ENCODE data around the gene CCNK.

The CCNK gene

DNA sequence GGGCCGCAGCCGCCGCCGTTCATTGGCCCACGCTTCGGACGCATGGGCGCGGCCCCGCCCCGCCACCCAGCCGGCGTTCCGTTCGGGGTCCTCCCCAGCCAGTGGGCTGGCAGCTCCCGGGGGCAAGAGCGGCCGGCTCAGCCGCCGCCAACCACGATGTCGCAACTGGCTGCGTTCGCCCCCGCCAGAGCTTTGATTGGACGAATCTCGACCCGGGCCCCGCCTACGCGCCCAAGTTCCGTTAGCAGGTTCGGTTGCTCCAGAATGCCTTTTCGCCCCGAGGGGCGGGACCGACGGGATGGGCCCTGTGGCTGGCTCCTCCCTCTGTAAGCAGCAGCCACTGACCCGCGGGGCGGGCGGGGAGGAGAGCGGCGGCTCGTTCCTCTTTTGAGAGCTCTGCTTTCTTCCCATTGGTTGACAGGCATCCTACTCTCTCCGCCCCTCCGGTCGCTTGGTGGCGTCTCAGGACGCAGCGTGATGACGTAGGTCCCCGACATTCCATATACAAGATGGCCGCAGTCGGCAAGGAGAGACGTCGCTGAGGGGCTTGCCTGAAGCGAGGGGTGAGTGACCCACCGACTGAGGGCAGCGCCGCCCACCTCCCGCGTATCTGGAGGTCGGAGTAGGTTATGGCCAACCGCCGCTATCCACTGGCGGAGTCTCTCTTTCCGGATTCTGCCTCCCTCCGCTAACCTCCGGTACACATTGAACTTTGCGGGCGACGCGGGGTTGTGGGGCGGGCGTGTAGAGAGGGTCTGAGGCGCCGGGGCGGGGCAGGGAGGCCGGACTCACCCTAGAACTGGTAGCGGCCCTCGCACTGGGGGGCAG, at the start of gene CCNK:
CCNK (plus strand) TSS at position 493 of the 828 bp plus-strand sequence. CDS start 11,269 bp downstream, outside the sequence.
- H3K4me3 ChIP-seq (ENCODE audit: low read depth, low read length): peak within 1 kb of the TSS; percentile 94
- peak; percentile 100 for DNase-seq (ENCODE audit: low read depth, low spot score)
- TF ChIP-seq CTCF (IDR thresholded peaks at IDR 0.05; ENCODE audit: low read depth, low read length): no peak
- in situ Hi-C loops (cut with HindIII; ENCODE audit: low sequenced_read_pairs): no loop called here

GRCh38 chr14:99431986-99432385, 49.2 kb upstream of the CCNK start:
- no peak for TF ChIP-seq CTCF (IDR thresholded peaks at IDR 0.05; ENCODE audit: low read depth, low read length)
- H3K4me3 ChIP-seq (ENCODE audit: low read depth, low read length): no peak overlapping the region
- in situ Hi-C loops (cut with HindIII; ENCODE audit: low sequenced_read_pairs): no loop called here
- DNase-seq (ENCODE audit: low read depth, low spot score): no peak

DNA sequence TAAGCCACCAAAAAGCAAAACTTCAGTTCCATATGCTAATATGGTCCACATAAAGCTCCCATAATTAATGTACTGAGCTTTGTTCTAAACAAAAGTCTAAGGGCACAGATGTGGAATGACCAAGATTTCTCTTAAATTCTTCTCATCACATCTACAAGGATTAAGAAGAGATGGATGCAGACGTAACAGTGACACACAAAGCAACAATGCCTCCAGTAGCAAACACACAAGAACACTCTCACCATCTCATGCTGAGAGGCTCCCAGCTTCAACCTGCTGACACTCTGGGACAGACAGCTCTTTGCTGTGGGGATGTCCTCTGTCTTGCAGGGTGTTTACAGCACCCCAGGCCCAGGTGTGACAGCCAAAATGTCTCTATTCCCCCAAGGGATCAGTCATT, 48.7 kb upstream of the CCNK start:
- H3K4me3 ChIP-seq (ENCODE audit: low read depth, low read length): no peak overlapping the region
- in situ Hi-C loops (cut with HindIII; ENCODE audit: low sequenced_read_pairs): no loop called here
- TF ChIP-seq CTCF (IDR thresholded peaks at IDR 0.05; ENCODE audit: low read depth, low read length): no peak
- DNase-seq (ENCODE audit: low read depth, low spot score): no peak

DNA sequence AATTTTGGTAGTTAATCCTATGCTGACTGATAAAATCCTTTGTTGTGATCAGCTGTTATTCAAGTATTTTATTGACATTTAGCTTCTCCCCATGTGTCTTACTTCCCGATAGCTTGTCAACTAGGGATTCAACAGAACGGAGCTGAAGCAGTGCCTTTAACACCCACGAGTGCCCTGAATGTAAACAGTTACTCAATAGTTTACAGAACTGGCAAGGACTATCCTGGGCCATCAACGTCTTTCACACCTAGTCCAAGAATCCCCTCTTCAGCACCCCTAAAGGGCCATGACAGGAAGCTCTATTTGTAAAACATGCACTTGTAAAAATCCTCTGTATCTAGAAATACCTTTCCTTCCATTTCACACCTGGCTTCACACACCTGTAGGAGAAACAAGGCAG, 45.9 kb upstream of the CCNK start:
- H3K4me3 ChIP-seq (ENCODE audit: low read depth, low read length): no peak overlapping the region
- in situ Hi-C loops (cut with HindIII; ENCODE audit: low sequenced_read_pairs): no loop called here
- no peak for DNase-seq (ENCODE audit: low read depth, low spot score)
- no peak for TF ChIP-seq CTCF (IDR thresholded peaks at IDR 0.05; ENCODE audit: low read depth, low read length)

DNA sequence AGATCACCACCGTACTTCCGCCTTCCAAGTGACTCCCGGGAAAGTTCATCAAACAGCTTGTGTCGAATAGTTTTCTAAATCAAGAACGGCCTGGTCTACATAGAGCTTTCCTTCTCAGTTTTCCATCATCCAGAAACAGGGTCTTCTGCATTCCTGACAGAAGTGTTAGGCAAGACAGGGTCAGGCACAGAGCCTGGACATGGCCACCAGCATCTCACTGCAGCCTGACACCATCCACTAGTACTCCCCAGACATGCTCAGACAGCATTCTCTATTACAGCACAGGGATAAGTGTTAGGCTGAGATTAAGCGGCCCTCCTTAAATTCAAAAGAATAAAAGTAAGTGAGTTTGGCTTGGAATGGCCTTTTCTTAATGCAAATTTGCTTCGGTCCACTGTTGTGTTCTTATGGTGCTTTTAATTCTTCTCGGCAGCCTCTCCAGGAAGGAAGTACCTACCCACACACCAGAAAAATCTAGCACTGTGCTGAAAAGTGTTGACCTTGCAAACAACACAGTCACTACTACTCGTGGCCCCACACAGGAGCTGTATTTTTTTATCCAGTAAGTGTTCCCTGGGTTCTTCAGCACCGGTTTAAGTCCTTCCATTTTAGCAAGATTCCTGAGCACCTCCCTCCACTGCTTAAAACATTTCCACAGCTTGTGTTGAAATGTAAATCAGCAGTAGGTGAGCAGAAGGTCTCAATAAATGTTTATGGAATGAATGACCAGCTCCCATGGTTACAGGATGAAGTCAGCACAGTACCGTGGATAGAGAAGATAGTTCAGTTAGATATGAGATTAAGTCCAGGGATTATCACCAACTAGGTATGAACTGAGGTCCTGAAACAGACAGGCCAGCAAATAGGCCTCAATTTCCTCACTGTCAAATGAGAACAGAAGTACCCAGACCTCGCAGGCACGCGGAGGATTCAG, 44.7 kb upstream of the CCNK start:
- in situ Hi-C loops (cut with HindIII; ENCODE audit: low sequenced_read_pairs): no loop called here
- no peak overlapping the region for H3K4me3 ChIP-seq (ENCODE audit: low read depth, low read length)
- peak; percentile 28 for DNase-seq (ENCODE audit: low read depth, low spot score)
- TF ChIP-seq CTCF (IDR thresholded peaks at IDR 0.05; ENCODE audit: low read depth, low read length): no peak

DNA sequence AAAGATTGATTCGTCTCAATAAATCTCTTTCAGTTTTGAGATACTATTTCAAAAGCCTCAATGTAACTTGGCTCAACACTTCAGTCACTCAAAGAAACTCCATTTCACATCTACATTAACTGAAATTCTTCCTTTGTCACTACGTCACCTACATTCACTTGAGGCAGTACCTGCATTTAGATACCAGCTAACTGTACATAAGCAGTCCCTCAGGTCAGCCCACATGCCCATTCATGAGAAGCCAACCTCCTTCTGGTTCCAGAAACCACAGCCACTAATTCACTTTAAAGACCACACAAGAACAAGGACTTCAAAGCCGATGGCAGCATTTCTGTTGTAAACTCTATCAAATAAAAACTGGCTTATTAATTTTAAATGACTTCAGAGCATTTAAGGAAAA, 43.5 kb upstream of the CCNK start:
- no peak overlapping the region for H3K4me3 ChIP-seq (ENCODE audit: low read depth, low read length)
- TF ChIP-seq CTCF (IDR thresholded peaks at IDR 0.05; ENCODE audit: low read depth, low read length): no peak
- DNase-seq (ENCODE audit: low read depth, low spot score): no peak
- in situ Hi-C loops (cut with HindIII; ENCODE audit: low sequenced_read_pairs): no loop called here

Measured in astrocyte of the spinal cord (primary cell).